HUES64 (cell line): ENCODE data around the gene LGALS9.
"Not testable (repeated sequence)": the region's sequence is repeated elsewhere in the genome, so short reads cannot be mapped to it uniquely, and the experiment has no call there.

Experiments
- H3K27ac ChIP-seq: 2 replicates; pipeline ENCODE4 v1.7.0; 2013; ENCODE audit warnings: low read depth, low read length, inconsistent platforms
- H3K27me3 ChIP-seq: 2 replicates; pipeline ENCODE4 v1.6.1; 2013; ENCODE audit warnings: mild to moderate bottlenecking, low read length; ENCODE audit not compliant: insufficient read depth
- H3K36me3 ChIP-seq: 2 replicates; pipeline ENCODE4 v1.6.1; 2013; ENCODE audit warnings: mild to moderate bottlenecking, low read length; ENCODE audit not compliant: insufficient read depth
- H3K4me1 ChIP-seq: 2 replicates; pipeline ENCODE4 v1.6.1; 2013; ENCODE audit warnings: mild to moderate bottlenecking, low read length, moderate library complexity; ENCODE audit not compliant: insufficient read depth
- H3K4me3 ChIP-seq: 2 replicates; pipeline ENCODE4 v1.5.1; 2013; ENCODE audit warnings: mild to moderate bottlenecking, low read length, moderate library complexity
- H3K9ac ChIP-seq: 2 replicates; pipeline ENCODE4 v1.6.1; 2013; ENCODE audit warnings: mild to moderate bottlenecking, low read depth, low read length
- H3K9me3 ChIP-seq: 2 replicates; pipeline ENCODE4 v1.6.1; 2013; ENCODE audit warnings: low read depth, low read length; ENCODE audit not compliant: insufficient read depth
- WGBS: fragments of 150-250, 120-280 bp; methylation state at CpG from one replicate; pipeline ENCODE4 v1.1.7; 2013; ENCODE audit warnings: missing lambda C conversion rate; 5-methylcytosine and 5-hydroxymethylcytosine counted together

The LGALS9 gene

DNA sequence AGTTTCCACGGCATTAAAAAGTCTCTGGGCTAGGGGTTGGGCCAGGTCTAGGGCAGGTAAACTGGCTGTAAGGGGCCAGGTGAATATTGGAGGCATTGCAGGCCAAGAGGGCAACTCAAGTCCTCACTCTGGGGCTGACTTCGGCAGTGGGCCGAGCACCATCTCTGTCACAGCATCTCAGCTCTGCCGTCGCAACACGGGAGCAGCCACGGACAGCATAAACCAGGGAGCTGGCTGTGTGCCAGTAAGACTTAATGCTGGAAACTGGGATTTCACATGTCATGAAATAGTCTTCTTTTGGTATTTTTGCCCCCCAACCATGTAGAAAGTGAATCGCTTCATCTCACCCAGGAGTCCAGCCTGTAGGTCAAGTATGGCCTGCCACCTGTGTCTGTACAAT is 12.6 kb upstream of the LGALS9 start:
- H3K4me3 ChIP-seq, result no peak overlapping the region
- WGBS, result 95% methylated on average over 8 of the region's 8 CpGs
- no peak overlapping the region for H3K27ac ChIP-seq
- H3K27me3 ChIP-seq, result no peaks in the 10 kb centered on the region
- no peak overlapping the region for H3K9ac ChIP-seq
- no peaks in the 10 kb centered on the region for H3K4me1 ChIP-seq
- no peaks in the 10 kb centered on the region for H3K9me3 ChIP-seq
- H3K36me3 ChIP-seq, result peaks cover 85% of the 10 kb centered on the region

DNA sequence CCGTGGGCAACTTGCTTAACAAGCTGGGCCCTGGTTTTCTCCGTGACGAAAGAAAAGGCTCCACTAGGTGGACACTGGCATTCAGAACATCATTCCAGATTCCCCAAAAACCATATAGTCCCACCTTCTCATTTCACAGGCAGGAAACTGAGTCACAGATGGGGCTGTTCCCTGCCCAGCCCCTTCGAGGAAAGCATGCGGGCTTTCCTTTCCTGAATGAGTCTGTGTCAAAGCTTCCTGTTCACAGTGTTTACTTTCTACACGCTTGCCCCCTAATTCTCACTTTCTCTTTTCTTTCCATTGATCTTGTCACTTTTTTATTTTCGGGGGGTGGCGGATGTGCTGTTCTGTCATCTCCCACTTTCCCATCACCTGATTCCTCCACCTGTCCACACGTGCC is 10.3 kb upstream of the LGALS9 start:
- H3K36me3 ChIP-seq, result peaks cover 71% of the 10 kb centered on the region
- no peak overlapping the region for H3K9ac ChIP-seq
- no peak overlapping the region for H3K4me3 ChIP-seq
- H3K27me3 ChIP-seq, result no peaks in the 10 kb centered on the region
- H3K4me1 ChIP-seq, result no peaks in the 10 kb centered on the region
- H3K9me3 ChIP-seq, result no peaks in the 10 kb centered on the region
- 94% methylated on average over 9 of the region's 9 CpGs for WGBS
- no peak overlapping the region for H3K27ac ChIP-seq

DNA sequence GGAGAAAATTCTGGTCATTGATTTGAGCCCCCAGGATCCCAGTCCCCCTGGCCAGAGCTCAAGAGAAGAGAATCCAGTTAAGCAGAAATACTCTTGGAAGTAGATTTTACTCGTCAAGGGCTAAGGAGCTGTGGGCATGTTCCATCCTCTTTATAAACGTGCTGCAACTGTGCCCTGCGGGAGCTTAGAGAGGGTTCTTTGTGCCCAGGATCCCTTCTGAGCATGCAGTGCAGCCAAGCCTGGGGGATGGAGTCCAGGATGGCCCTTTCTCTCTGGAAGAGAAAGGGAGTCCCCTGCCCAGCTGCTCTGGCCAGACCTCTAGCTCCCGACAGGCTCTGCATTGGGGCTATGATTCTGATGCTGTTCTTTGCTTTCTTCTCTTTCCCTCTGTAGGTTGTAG is 9.5 kb upstream of the LGALS9 start:
- H3K9me3 ChIP-seq, result no peaks in the 10 kb centered on the region
- H3K4me3 ChIP-seq, result no peak overlapping the region
- WGBS, result 94% methylated on average over 4 of the region's 4 CpGs
- peaks cover 66% of the 10 kb centered on the region for H3K36me3 ChIP-seq
- no peak overlapping the region for H3K9ac ChIP-seq
- no peaks in the 10 kb centered on the region for H3K27me3 ChIP-seq
- no peak overlapping the region for H3K27ac ChIP-seq
- no peaks in the 10 kb centered on the region for H3K4me1 ChIP-seq

DNA sequence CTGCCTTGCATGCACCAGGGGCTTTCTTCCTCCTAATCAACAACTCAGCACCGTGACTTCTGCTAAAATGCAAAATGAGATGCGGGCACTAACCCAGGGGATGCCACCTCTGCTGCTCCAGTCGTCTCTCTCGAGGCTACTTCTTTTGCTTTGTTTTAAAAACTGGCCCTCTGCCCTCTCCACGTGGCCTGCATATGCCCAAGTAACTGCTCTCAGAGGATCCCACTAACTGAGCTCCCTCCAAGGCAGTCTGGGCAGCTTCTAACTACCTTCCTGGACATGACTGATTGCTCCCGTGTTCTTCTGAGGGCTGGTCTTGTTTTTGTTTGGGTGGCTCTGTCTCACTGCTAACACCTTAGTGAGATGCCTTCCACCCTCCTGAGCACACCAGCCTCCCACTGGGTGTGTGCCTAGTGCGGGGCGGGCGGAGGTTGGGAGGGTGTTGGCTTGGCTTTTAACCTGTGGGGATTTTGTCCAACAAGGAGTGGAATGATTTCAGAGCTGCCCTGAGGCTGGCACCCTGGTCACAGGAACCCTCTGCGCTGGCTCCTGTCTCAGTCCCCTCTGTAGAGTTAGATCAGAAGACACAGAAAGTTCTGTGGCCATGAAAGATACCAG is 8.9 kb upstream of the LGALS9 start:
- H3K4me3 ChIP-seq, result no peak overlapping the region
- H3K27ac ChIP-seq, result no peak overlapping the region
- no peaks in the 10 kb centered on the region for H3K9me3 ChIP-seq
- no peak overlapping the region for H3K9ac ChIP-seq
- H3K27me3 ChIP-seq, result no peaks in the 10 kb centered on the region
- no peaks in the 10 kb centered on the region for H3K4me1 ChIP-seq
- WGBS, result 92% methylated on average over 10 of the region's 10 CpGs
- H3K36me3 ChIP-seq, result peaks cover 65% of the 10 kb centered on the region

DNA sequence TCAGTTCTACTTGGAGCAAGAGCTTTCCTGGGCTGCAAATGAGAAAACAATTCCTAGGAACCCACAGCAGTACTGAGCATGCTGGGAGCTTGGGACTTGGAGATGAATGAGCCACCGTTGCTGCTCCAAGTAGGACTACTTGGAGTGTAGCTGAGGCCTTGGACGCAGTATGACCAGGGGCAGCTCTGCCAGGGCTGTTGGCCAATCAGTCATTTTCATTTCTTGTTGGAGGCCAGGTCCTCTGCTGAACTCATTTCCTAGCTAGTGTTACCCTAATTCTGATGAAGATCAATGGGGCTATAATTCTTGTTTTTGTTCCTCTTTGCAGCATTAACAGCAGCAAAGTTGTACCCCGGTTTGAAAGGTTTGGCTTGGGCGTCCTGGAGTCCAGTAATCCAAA is 8.0 kb upstream of the LGALS9 start:
- Histone ChIP-seq H3K27me3 (no peaks in the 10 kb centered on the region), H3K36me3 (peaks cover 56% of the 10 kb centered on the region), H3K4me3 (no peak overlapping the region), H3K4me1 (no peaks in the 10 kb centered on the region), H3K9ac (no peak overlapping the region), H3K9me3 (no peaks in the 10 kb centered on the region), H3K27ac (no peak overlapping the region)
- WGBS, result 81% methylated on average over 4 of the region's 4 CpGs

DNA sequence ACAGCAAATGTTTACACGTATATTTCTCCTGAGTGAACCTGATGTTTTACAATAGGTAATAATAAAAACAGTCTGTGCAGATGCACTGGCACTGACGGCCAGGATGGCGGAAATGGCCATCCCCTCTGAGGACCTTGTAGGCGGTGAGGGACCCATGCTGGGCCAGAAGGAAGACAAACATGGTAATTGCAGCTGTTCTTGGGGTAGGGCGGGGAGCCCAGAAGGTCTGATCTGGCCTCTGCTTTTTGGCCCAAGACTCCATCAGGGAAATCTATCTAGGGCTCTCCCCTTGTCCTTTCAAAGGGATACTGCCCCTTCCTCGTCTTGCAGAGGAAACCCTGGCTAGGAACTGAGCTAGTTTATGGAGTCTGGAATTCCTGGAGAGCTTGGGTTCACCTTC is 7.4 kb upstream of the LGALS9 start:
- no peaks in the 10 kb centered on the region for H3K4me1 ChIP-seq
- 97% methylated on average over 6 of the region's 6 CpGs for WGBS
- H3K9me3 ChIP-seq, result no peaks in the 10 kb centered on the region
- no peak overlapping the region for H3K4me3 ChIP-seq
- H3K27ac ChIP-seq, result no peak overlapping the region
- H3K27me3 ChIP-seq, result no peaks in the 10 kb centered on the region
- H3K36me3 ChIP-seq, result peaks cover 50% of the 10 kb centered on the region
- no peak overlapping the region for H3K9ac ChIP-seq

DNA sequence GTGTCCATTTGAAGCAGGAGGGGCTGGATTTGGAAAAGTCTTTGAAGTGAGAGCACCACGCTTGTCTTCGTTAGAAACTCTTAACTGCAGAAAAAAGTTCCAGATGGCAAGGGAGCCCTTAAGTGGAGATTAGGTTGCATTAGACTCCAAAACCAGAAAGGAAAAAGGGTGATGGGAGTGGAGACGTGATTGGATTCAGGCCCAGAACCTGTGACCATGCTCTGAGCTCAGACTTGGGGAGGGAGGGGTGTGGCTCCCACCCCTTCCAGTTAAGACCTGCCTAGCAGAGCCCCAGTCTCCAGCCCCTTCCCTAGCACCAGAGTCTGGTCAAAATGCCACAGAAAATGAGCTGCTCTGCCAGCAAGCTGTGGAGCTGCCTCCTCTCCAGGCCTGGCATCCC is 6.4 kb upstream of the LGALS9 start:
- WGBS, result 85% methylated on average over 3 of the region's 3 CpGs

DNA sequence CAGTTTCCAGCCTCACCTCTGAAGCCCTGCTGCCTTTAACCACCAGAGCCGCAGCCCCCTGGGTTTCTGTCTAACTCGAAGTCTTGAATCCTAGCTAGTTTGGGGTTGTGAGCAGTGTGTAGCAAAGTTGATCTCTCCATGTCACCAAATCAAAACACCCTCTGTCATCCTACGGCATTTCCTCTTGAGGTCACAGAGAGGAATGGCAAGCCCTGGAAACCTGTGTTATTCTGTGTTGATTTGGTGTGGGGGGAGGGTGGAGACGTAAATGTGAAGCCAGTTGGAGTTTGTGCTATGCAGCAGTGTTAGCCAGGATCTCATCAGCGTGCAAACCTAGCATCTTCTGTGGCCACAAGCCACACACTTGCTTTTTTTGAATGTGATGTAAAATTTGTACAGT is 5.1 kb upstream of the LGALS9 start:
- Histone ChIP-seq H3K4me3 (no peak overlapping the region), H3K27ac (no peak overlapping the region), H3K9me3 (no peaks in the 10 kb centered on the region), H3K4me1 (no peaks in the 10 kb centered on the region), H3K36me3 (peaks cover 39% of the 10 kb centered on the region), H3K27me3 (no peaks in the 10 kb centered on the region), H3K9ac (no peak overlapping the region)
- 82% methylated on average over 5 of the region's 5 CpGs for WGBS

More for the DNA sequence above, 6.4 kb upstream of the LGALS9 start:
- H3K9ac ChIP-seq, result no peak overlapping the region
- H3K27ac ChIP-seq, result no peak overlapping the region
- H3K27me3 ChIP-seq, result no peaks in the 10 kb centered on the region
- H3K4me3 ChIP-seq, result no peak overlapping the region
- no peaks in the 10 kb centered on the region for H3K9me3 ChIP-seq
- H3K36me3 ChIP-seq, result peaks cover 49% of the 10 kb centered on the region
- H3K4me1 ChIP-seq, result no peaks in the 10 kb centered on the region

DNA sequence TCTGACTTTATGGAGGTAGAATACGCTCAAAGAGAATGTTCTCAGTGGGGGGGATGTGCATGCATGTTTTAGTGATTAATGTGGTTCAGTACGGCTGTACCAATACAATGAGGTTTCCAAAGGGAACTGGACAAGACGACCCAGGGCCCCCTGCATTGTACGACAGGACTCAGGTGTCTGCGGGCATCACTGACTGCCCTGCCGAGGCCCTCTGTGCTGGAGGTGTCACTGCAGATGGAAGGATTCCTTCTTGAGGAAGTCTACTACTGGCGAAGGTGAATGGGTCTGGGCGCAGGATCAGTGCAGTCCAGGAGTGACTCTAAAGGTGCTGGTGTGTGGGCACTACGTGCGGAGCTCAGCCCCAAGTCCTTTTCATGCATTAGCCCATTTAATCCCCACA is 3.5 kb upstream of the LGALS9 start:
- no peaks in the 10 kb centered on the region for H3K27me3 ChIP-seq
- H3K9ac ChIP-seq, result no peak overlapping the region
- no peaks in the 10 kb centered on the region for H3K4me1 ChIP-seq
- no peaks in the 10 kb centered on the region for H3K9me3 ChIP-seq
- no peak overlapping the region for H3K27ac ChIP-seq
- H3K36me3 ChIP-seq, result peaks cover 23% of the 10 kb centered on the region
- H3K4me3 ChIP-seq, result no peak overlapping the region
- 96% methylated on average over 10 of the region's 10 CpGs for WGBS

DNA sequence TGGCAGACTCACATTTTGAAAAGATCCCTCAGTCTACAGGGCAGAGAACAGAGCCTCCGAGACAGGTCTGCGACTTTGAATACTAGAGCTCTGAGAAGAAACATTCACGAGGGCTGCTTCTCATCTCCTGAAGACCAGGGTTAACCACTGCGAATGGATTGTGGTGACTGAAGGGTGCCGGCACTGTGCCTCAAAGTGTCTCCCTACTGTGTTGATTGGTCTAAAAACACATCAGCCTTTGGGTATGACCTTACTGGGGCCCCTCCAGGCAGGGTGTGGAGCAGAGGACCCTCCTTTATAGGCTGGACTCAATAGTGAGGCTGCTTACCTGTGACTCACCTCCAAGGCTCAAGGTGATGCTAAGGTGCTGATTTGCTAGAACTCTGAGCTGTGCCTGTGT is 2.6 kb upstream of the LGALS9 start:
- Histone ChIP-seq H3K27ac (no peak overlapping the region), H3K9me3 (no peaks in the 10 kb centered on the region), H3K36me3 (peaks cover 14% of the 10 kb centered on the region), H3K27me3 (no peaks in the 10 kb centered on the region), H3K9ac (no peak overlapping the region), H3K4me3 (no peak overlapping the region), H3K4me1 (no peaks in the 10 kb centered on the region)
- 95% methylated on average over 5 of the region's 5 CpGs for WGBS

DNA sequence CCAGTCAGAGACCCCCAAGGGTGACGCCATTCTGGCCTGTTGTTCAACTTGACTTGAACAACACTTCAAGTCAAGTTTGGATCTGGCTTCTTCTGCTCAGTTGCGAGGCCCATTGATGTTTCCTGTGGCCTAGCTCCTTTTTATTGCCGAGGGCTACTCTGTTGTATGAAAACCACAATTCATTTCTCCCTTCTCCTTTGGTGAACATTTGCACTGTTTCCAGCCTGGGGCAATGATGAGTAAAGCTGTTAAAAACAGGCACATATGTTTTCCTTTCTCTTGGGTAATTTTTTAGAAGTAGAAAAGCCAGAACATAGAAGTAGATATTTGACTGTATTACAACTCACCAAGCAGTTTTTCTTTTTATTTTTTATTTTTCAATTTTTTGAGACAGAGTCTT is 1.7 kb upstream of the LGALS9 start:
- not testable (repeated sequence) for H3K27ac ChIP-seq, H3K4me3 ChIP-seq, H3K27me3 ChIP-seq, H3K9ac ChIP-seq, H3K4me1 ChIP-seq, H3K36me3 ChIP-seq, H3K9me3 ChIP-seq
- 92% methylated on average over 3 of the region's 3 CpGs for WGBS

DNA sequence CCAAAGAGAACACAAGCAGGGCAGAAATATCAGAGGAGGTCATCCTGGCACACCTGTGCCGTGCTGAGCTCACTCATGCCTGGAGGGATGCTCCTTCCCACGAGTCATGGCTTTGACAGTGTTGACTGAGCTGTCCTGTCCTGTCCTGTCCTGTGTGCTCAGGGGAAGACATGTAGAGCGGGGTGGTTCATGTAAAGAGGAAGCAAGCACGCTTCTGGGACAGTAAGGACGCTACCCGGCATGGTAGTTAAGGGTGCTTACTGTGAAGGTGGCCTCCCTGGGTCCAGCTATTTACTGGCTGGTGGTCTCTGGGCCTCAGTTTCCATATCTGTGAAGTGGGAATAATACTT is 398 bp downstream of the LGALS9 start:
- no peak overlapping the region for H3K9ac ChIP-seq
- H3K36me3 ChIP-seq, result peaks cover 5% of the 10 kb centered on the region; the same call in 1 of the 2 replicates
- WGBS, result 92% methylated on average over 6 of the region's 6 CpGs
- no peaks in the 10 kb centered on the region for H3K9me3 ChIP-seq
- H3K27ac ChIP-seq, result no peak overlapping the region
- no peaks in the 10 kb centered on the region for H3K27me3 ChIP-seq
- H3K4me3 ChIP-seq, result no peak overlapping the region
- H3K4me1 ChIP-seq, result no peaks in the 10 kb centered on the region
